Measurements from ENCODE around the gene SCRT2.

DNA sequence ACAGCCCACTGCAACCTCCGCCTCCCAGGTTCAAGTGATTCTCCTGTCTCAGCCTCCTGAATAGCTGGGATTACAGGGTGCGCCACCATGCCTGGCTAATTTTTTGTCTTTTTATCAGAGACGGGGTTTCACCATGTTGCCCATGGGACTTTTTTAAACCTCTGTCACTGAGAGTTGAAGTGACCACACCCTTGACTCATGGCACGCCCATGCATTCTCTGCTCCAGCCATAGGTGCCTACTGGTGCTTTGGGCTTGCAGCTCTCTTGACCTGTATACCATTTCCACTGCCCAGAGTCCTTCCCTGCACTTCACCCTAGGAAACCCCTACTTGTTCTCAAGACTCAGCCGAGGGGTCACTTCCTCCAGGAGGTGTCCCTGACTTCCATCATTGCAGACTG is 2.4 kb upstream of the SCRT2 start:
- no peak for TF ChIP-seq GATA2 (IDR thresholded peaks at IDR 0.05; ENCODE audit: low read depth, low read length)
- TF ChIP-seq GATA3 (IDR thresholded peaks at IDR 0.05; ENCODE audit: low read depth, low read length) = no peak

All from SH-SY5Y (cell line).